OCI-LY1 (cell line): Measurements from ENCODE around the gene LIAS.
A peak's percentile ranks its signal among the peaks of the same experiment; 100 is the strongest.
"Not testable (repeated sequence)": the region's sequence is repeated elsewhere in the genome, so short reads cannot be mapped to it uniquely, and the experiment has no call there.

Experiments used
- H2AFZ ChIP-seq: fragments of 200-600 bp; sonication (generic), shearing (Covaris generic); 2 replicates; pipeline ENCODE4 v1.6.0; 2014; ENCODE audit warnings: antibody characterized with exemption, mild to moderate bottlenecking, low read length
- H3F3A ChIP-seq: fragments of 200-600 bp; sonication (generic), shearing (Covaris generic); 2 replicates; pipeline ENCODE4 v1.6.0; 2014; ENCODE audit warnings: mild to moderate bottlenecking, antibody characterized with exemption, low read length, moderate library complexity; ENCODE audit not compliant: insufficient read depth
- H3K27ac ChIP-seq: fragments of 200-600 bp; sonication (generic); 2 replicates; pipeline ENCODE4 v1.5.1; 2014; ENCODE audit warnings: low read length, mixed run types, mild to moderate bottlenecking, low read depth; ENCODE audit not compliant: poor library complexity, severe bottlenecking
- H3K27me3 ChIP-seq: fragments of 200-600 bp; sonication (generic); 2 replicates; pipeline ENCODE4 v1.6.0; 2014; ENCODE audit warnings: antibody characterized with exemption, mild to moderate bottlenecking, low read length, moderate library complexity; ENCODE audit not compliant: insufficient read depth
- H3K36me3 ChIP-seq: fragments of 200-600 bp; sonication (generic); 2 replicates; pipeline ENCODE4 v1.6.1; 2014; ENCODE audit warnings: mild to moderate bottlenecking, antibody characterized with exemption, low read length, moderate library complexity, mixed read lengths; ENCODE audit not compliant: insufficient read depth
- H3K4me1 ChIP-seq: fragments of 200-600 bp; sonication (generic); 2 replicates; pipeline ENCODE4 v1.5.1; 2014; ENCODE audit warnings: mild to moderate bottlenecking, low read length, moderate library complexity; ENCODE audit not compliant: insufficient read depth, severe bottlenecking
- H3K4me2 ChIP-seq: fragments of 200-600 bp; sonication (generic), shearing (Covaris generic); 2 replicates; pipeline ENCODE4 v1.6.1; 2014; ENCODE audit warnings: low read length
- H3K4me3 ChIP-seq: fragments of 200-600 bp; sonication (generic); 2 replicates; pipeline ENCODE4 v1.5.1; 2014; ENCODE audit warnings: low read length, low read depth, mild to moderate bottlenecking, mixed read lengths; ENCODE audit not compliant: poor library complexity, severe bottlenecking
- H3K79me2 ChIP-seq: fragments of 200-600 bp; shearing (Covaris generic); 2 replicates; pipeline ENCODE4 v1.6.1; 2016; ENCODE audit warnings: mixed run types, low read length, mixed read lengths; ENCODE audit not compliant: insufficient read depth
- H3K9ac ChIP-seq: fragments of 200-600 bp; sonication (generic), shearing (Covaris generic); 2 replicates; pipeline ENCODE4 v1.6.1; 2014; ENCODE audit warnings: mild to moderate bottlenecking, low read length, mixed read lengths
- H3K9me2 ChIP-seq: fragments of 200-600 bp; sonication (generic), shearing (Covaris generic); 2 replicates; pipeline ENCODE4 v1.6.1; 2014; ENCODE audit warnings: low read depth, mild to moderate bottlenecking, low read length, mixed read lengths
- H3K9me3 ChIP-seq: fragments of 200-600 bp; shearing (Covaris generic); 2 replicates; pipeline ENCODE4 v1.6.1; 2014; ENCODE audit warnings: low read length, mixed read lengths
- H4K20me1 ChIP-seq: fragments of 200-600 bp; sonication (generic), shearing (Covaris generic); 2 replicates; pipeline ENCODE4 v1.6.0; 2016; ENCODE audit warnings: mild to moderate bottlenecking, low read length; ENCODE audit not compliant: insufficient read depth
- CTCF ChIP-seq: fragments of 200-600 bp; sonication (generic), shearing (Covaris generic); IDR thresholded peaks from 2 replicates; pipeline ENCODE4 v1.5.1; 2017; ENCODE audit warnings: mild to moderate bottlenecking, antibody characterized with exemption, low read length, moderate library complexity, mixed read lengths
- EZH2 ChIP-seq: fragments of 200-600 bp; sonication (generic), shearing (Covaris generic); IDR thresholded peaks from 2 replicates; pipeline ENCODE4 v1.8.0; 2017; ENCODE audit warnings: borderline replicate concordance, mixed run types, mild to moderate bottlenecking, antibody characterized with exemption, low read length, moderate library complexity, mixed read lengths

LIAS gene

GRCh38 chr4:39453738-39454137, 5.1 kb upstream of the LIAS start:
- peaks cover 7% of the 10 kb centered on the region; the same call in 1 of the 2 replicates for H4K20me1 ChIP-seq
- H3K27ac ChIP-seq = no peak overlapping the region
- H3K36me3 ChIP-seq = peaks cover 87% of the 10 kb centered on the region

GRCh38 chr4:39455486-39455885, 3.4 kb upstream of the LIAS start:
- TF ChIP-seq EZH2 (no peak), CTCF (no peak)
- Histone ChIP-seq H3F3A (peaks cover 18% of the 10 kb centered on the region; the same call in 1 of the 2 replicates), H3K9ac (no peak overlapping the region), H3K36me3 (peaks cover 79% of the 10 kb centered on the region), H3K27ac (no peak overlapping the region), H4K20me1 (peaks cover 7% of the 10 kb centered on the region; the same call in 1 of the 2 replicates), H3K4me2 (no peak overlapping the region), H3K9me2 (no peaks in the 10 kb centered on the region), H3K27me3 (no peaks in the 10 kb centered on the region), H3K4me1 (peaks cover 30% of the 10 kb centered on the region), H3K79me2 (peaks cover 22% of the 10 kb centered on the region), H3K9me3 (no peaks in the 10 kb centered on the region), H2AFZ (no peak overlapping the region), H3K4me3 (no peak overlapping the region)

More at GRCh38 chr4:39453738-39454137, 5.1 kb upstream of the LIAS start:
- H3K4me2 ChIP-seq = no peak overlapping the region
- H3K9me3 ChIP-seq = no peaks in the 10 kb centered on the region
- no peak overlapping the region for H3K4me3 ChIP-seq
- H3K79me2 ChIP-seq = peaks cover 22% of the 10 kb centered on the region
- H3K27me3 ChIP-seq = no peaks in the 10 kb centered on the region
- H2AFZ ChIP-seq = no peak overlapping the region
- TF ChIP-seq CTCF (no peak), EZH2 (no peak)
- no peaks in the 10 kb centered on the region for H3K9me2 ChIP-seq
- peaks cover 25% of the 10 kb centered on the region for H3K4me1 ChIP-seq
- peaks cover 20% of the 10 kb centered on the region; the same call in 1 of the 2 replicates for H3F3A ChIP-seq
- no peak overlapping the region for H3K9ac ChIP-seq

GRCh38 chr4:39456946-39457763, 1.7 kb upstream of the LIAS start:
- Histone ChIP-seq H3K4me2 (peak overlapping the region; percentile 98), H3K4me1 (peaks cover 30% of the 10 kb centered on the region), H4K20me1 (peaks cover 7% of the 10 kb centered on the region; the same call in 1 of the 2 replicates), H2AFZ (no peak overlapping the region), H3K36me3 (peaks cover 70% of the 10 kb centered on the region), H3K9ac (peak overlapping the region; percentile 92), H3K9me3 (no peaks in the 10 kb centered on the region), H3F3A (peaks cover 8% of the 10 kb centered on the region; the same call in 1 of the 2 replicates), H3K79me2 (peaks cover 22% of the 10 kb centered on the region), H3K27ac (no peak overlapping the region), H3K27me3 (no peaks in the 10 kb centered on the region), H3K4me3 (peak overlapping the region; percentile 90), H3K9me2 (no peaks in the 10 kb centered on the region)
- TF ChIP-seq EZH2 (no peak), CTCF (no peak)

- peak overlapping the region; percentile 81 for H3K27ac ChIP-seq
- peaks cover 67% of the 10 kb centered on the region for H3K36me3 ChIP-seq
- H3F3A ChIP-seq, H4K20me1 ChIP-seq, H3K9me2 ChIP-seq, H3K9me3 ChIP-seq, H2AFZ ChIP-seq, H3K27me3 ChIP-seq: not testable (repeated sequence)
- peak overlapping the region; percentile 98 for H3K4me2 ChIP-seq
- H3K9ac ChIP-seq = peak overlapping the region; percentile 92
- peaks cover 30% of the 10 kb centered on the region for H3K4me1 ChIP-seq
- peak overlapping the region; percentile 90 for H3K4me3 ChIP-seq
- peaks cover 22% of the 10 kb centered on the region for H3K79me2 ChIP-seq
Measured at GRCh38 chr4:39458161-39458504, 723 bp upstream of the LIAS start.
